ENCODE data around the gene CDH23. TPM values are rescaled to one million over a fixed set of nuclear protein-coding genes. Genes with fewer than 3 reads are reported as not detected.

CDH23 gene
- polyA plus RNA-seq, 2 of the 4 experiments (the other 2 are of a cell fraction), result 1.1 to 2.3 TPM

DNA sequence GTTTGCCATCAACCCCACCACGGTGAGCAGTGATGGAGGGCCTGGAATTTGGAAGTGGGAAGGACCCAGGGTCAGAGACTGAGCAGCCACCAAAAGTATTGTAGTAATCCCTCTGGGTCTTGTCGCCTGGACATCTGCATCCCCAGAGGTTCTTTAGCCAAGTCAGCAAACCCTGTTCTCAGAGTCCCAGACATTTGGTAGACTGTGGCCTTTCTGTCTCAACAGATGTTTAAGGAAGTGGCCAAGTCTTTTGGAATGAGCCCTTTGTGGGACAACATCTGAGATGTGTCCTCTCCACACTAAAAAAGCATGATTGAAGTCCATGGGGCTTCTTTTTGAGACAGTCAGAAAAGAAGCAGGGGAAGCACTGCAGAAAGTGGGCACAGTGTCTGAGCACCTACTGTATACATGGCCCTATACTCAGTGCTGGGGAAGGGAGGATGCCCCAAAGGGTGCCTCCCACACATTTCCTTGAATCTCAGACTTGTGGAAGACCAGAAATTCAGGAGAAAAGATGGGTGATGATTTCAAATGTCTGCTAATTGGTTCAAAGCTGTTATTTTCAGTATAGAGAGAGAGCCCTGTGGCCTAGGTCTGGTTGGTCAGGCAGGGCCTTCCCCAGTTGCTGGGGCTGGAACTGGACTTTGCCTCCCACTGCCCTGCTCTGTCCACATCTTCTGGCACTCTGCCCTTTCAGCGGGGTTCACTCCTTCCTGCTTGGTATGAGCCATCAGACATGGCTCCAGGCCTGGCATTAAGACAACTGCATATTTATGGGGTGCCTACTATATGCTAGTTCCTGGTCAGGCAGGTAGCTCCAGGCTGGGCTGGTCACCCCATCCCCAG lies 403.1 kb downstream of the CDH23 start:
- Histone ChIP-seq H3K4me3 (no peak overlapping the region), H3K4me2 (peak overlapping the region; percentile 31; the same call in 2 of the 3 replicates), H3K4me1 (peaks cover 7% of the 10 kb centered on the region; the same call in 1 of the 3 replicates), H3K9me3 (no peaks in the 10 kb centered on the region; the same call in 2 of the 3 replicates), H3K27ac (no peak overlapping the region)
- DNase-seq (ENCODE audit: low read depth in 1 of 2, low spot score in 1 of 2) (peak in 1 of 2 experiments; percentile 50), FAIRE-seq (no peak), ATAC-seq (peak in 1 of 2 experiments; percentile 45; a peak in 3 of 6 replicates)
- TF ChIP-seq RAD21 (conservative IDR thresholded peaks at IDR 0.05 in 1 of 2, IDR thresholded peaks at IDR 0.05 in 1 of 2) (no peak), MAFK (IDR thresholded peaks at IDR 0.05; ENCODE audit: partially characterized antibody) (peak; percentile 1)
- 42% methylated on average over 3 of the region's 3 CpGs for WGBS (ENCODE audit: missing lambda C conversion rate)
- ChIA-PET POLR2A (interaction anchor here (0.7 kb wide), 1 partner anchor 98 kb away, joined by 3 read pairs; no protein-coding TSS in a partner anchor), CTCF (interaction anchor here (0.6 to 2.6 kb wide), 5 partner anchors 11 to 96 kb away, joined by 3 to 10 read pairs (median 3); partner anchors contain the start of gene VSIR)

- DNase-seq (ENCODE audit: low read depth in 1 of 2, low spot score in 1 of 2), result no peak
- POLR2A ChIA-PET, result no interaction called here
- 89% methylated on average over 9 of the region's 9 CpGs for WGBS (ENCODE audit: missing lambda C conversion rate)
These were observed 404.6 kb downstream of the CDH23 start for GRCh38 chr10:71801361-71801760.

DNA sequence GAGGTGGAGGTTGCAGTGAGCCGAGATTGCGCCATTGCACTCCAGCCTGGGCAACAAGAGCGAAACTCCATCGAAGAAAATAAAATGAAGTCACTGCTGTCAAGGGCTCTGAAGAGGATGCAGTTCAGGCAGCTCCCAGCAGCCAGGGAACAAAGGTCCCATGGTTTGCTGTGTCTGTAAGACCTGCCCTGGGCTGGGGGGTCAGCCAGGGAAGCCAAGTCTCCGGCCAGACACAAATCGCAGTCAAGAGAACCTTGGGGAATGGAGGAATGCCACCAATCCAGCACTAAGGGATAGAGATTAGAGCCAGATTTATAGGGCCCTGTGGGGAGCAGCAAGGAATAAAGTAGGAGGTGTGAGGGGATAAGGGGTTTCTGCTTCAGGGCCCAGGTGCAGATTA lies 405.5 kb downstream of the CDH23 start:
- FAIRE-seq (no peak), DNase-seq (ENCODE audit: low read depth in 1 of 2, low spot score in 1 of 2) (no peak), ATAC-seq (no peak)
- H3K9me3 ChIP-seq, result no peaks in the 10 kb centered on the region
- 88% methylated on average over 6 of the region's 6 CpGs for WGBS (ENCODE audit: missing lambda C conversion rate)
- no peak overlapping the region for H3K4me2 ChIP-seq
- ChIA-PET POLR2A (no interaction called here), CTCF (interaction anchor here (1.2 to 2.6 kb wide), 3 partner anchors 9 to 484 kb away, joined by 3 to 10 read pairs (median 3); partner anchors contain the start of gene VSIR)
- peaks cover 7% of the 10 kb centered on the region; the same call in 1 of the 3 replicates for H3K4me1 ChIP-seq
- H3K4me3 ChIP-seq, result no peak overlapping the region
- no peak overlapping the region for H3K27ac ChIP-seq
- TF ChIP-seq BCL3 (IDR thresholded peaks at IDR 0.05) (no peak), REST (IDR thresholded peaks at IDR 0.05) (no peak), FOXS1 (CRISPR knock-in tag; IDR thresholded peaks at IDR 0.05) (no peak), TP53 (CRISPR knock-in tag; IDR thresholded peaks at IDR 0.05) (no peak), ZC3H11A (IDR thresholded peaks at IDR 0.05) (no peak), EP300 (IDR thresholded peaks at IDR 0.05) (no peak), NR3C1 (IDR thresholded peaks at IDR 0.05) (no peak), POLR2A (IDR thresholded peaks at IDR 0.05; ENCODE audit: low read length) (no peak), EHF (CRISPR knock-in tag; IDR thresholded peaks at IDR 0.05) (no peak)

More at GRCh38 chr10:71801361-71801760, 404.6 kb downstream of the CDH23 start:
- Histone ChIP-seq H3K4me1 (peaks cover 7% of the 10 kb centered on the region; the same call in 1 of the 3 replicates), H3K9me3 (no peaks in the 10 kb centered on the region), H3K4me2 (no peak overlapping the region), H3K27ac (no peak overlapping the region), H3K4me3 (no peak overlapping the region)
- TF ChIP-seq FOSL2 (IDR thresholded peaks at IDR 0.05) (no peak), FOSL2 (CRISPR knock-in tag; IDR thresholded peaks at IDR 0.05) (no peak), HEYL (CRISPR knock-in tag; IDR thresholded peaks at IDR 0.05) (no peak), JUNB (IDR thresholded peaks at IDR 0.05) (no peak), ZNF302 (CRISPR knock-in tag; IDR thresholded peaks at IDR 0.05) (no peak), TFCP2L1 (CRISPR knock-in tag; IDR thresholded peaks at IDR 0.05) (no peak), FOSB (CRISPR knock-in tag; IDR thresholded peaks at IDR 0.05) (no peak), EHMT2 (IDR thresholded peaks at IDR 0.05; ENCODE audit: low read depth) (no peak), NR3C1 (IDR thresholded peaks at IDR 0.05) (no peak), HMGXB4 (CRISPR knock-in tag; IDR thresholded peaks at IDR 0.05; ENCODE audit: borderline replicate concordance) (no peak), CBX8 (IDR thresholded peaks at IDR 0.05) (no peak), EHF (CRISPR knock-in tag; IDR thresholded peaks at IDR 0.05) (no peak), USF2 (IDR thresholded peaks at IDR 0.05) (no peak), RARB (CRISPR knock-in tag; IDR thresholded peaks at IDR 0.05) (no peak)
- TF ChIP-seq, protein P1, sequence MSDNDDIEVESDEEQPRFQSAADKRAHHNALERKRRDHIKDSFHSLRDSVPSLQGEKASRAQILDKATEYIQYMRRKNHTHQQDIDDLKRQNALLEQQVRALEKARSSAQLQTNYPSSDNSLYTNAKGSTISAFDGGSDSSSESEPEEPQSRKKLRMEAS (IDR thresholded peaks at IDR 0.05), result no peak
- TF ChIP-seq, protein P2, sequence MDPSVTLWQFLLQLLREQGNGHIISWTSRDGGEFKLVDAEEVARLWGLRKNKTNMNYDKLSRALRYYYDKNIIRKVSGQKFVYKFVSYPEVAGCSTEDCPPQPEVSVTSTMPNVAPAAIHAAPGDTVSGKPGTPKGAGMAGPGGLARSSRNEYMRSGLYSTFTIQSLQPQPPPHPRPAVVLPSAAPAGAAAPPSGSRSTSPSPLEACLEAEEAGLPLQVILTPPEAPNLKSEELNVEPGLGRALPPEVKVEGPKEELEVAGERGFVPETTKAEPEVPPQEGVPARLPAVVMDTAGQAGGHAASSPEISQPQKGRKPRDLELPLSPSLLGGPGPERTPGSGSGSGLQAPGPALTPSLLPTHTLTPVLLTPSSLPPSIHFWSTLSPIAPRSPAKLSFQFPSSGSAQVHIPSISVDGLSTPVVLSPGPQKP (IDR thresholded peaks at IDR 0.05; ENCODE audit: low read depth, low read length), result no peak
- no peak for ATAC-seq
- no peak for FAIRE-seq
- CTCF ChIA-PET, result interaction anchor here (0.9 to 2.6 kb wide), 5 partner anchors 10 to 483 kb away, joined by 3 to 10 read pairs (median 3); partner anchors contain the start of gene VSIR

Measured in A549 (cell line).